Measurements from ENCODE around the gene CEP128. TPM values are rescaled to one million over a fixed set of nuclear protein-coding genes. Genes with fewer than 3 reads are reported as not detected.

The CEP128 gene
- total RNA-seq, 1 experiment from 2014 or later, result 12.0 TPM

DNA sequence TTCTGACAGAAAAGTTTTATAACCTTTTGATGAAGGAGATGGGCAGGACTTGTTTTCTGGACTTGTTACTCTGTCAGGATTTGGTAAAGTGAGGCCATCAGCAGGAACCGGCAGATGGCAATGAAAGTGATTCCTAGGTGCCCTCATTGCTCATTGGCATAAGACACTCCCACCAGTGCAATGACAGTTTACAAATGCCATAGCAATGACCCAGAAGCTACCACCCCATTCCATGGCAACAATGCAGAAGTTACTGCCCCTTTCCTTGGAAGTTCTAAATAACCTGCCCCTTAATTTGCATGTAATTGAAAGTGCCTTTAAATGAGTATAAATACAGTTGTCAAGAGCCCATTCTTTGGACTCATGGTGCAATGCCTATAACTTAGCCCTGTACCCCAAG, 222.6 kb downstream of the CEP128 start:
- no peak for ATAC-seq

DNA sequence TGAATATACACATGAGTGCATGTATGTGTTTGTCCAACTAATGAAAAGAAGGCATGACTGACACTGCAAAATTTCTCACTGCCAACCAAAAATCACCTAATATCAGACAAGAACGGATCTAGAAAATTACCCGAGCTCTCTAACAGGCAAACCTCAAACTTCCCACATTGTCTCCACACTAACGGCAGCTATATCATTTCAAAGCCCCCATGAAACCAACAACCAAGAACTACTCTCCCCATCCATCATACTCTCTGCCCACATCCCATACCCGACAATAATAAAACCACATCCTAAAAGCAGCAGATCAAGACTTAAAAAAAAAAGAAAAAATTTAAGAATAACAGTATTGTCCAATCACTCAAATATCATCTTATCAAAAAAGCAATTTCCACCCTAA, 227.1 kb downstream of the CEP128 start:
- no peaks in the 10 kb centered on the region for H3K9me3 Mint-ChIP-seq
- no peaks in the 10 kb centered on the region for H3K36me3 Mint-ChIP-seq
- H3K27ac Mint-ChIP-seq, result no peak overlapping the region
- ATAC-seq, result no peak
- H3K4me1 Mint-ChIP-seq, result no peaks in the 10 kb centered on the region
- no peak overlapping the region for H3K4me3 Mint-ChIP-seq
- no peaks in the 10 kb centered on the region for H3K27me3 Mint-ChIP-seq (ENCODE audit: low read depth)
- CTCF ChIA-PET, result interaction anchor here (1.0 kb wide), 1 partner anchor 52 kb away, joined by 3 read pairs; no protein-coding TSS in a partner anchor
- POLR2A ChIA-PET, result no interaction called here
- DNase-seq (ENCODE audit: low spot score), result no peak
- TF ChIP-seq ZNF423 (CRISPR knock-in tag; IDR thresholded peaks at IDR 0.05) (no peak), ESRRA (CRISPR knock-in tag; IDR thresholded peaks at IDR 0.05; ENCODE audit: borderline replicate concordance) (no peak), NFATC4 (CRISPR knock-in tag; IDR thresholded peaks at IDR 0.05) (no peak), SOX15 (CRISPR knock-in tag; IDR thresholded peaks at IDR 0.05) (no peak), NR1H2 (CRISPR knock-in tag; IDR thresholded peaks at IDR 0.05) (no peak), CBFB (CRISPR knock-in tag; IDR thresholded peaks at IDR 0.05; ENCODE audit: low read depth) (no peak), ZNF219 (CRISPR knock-in tag; IDR thresholded peaks at IDR 0.05; ENCODE audit: borderline replicate concordance) (no peak), CREB1 (CRISPR knock-in tag; IDR thresholded peaks at IDR 0.05) (no peak)
- TF ChIP-seq, protein P1, sequence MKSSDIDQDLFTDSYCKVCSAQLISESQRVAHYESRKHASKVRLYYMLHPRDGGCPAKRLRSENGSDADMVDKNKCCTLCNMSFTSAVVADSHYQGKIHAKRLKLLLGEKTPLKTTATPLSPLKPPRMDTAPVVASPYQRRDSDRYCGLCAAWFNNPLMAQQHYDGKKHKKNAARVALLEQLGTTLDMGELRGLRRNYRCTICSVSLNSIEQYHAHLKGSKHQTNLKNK (CRISPR knock-in tag; IDR thresholded peaks at IDR 0.05), result no peak
- TF ChIP-seq, protein P2, sequence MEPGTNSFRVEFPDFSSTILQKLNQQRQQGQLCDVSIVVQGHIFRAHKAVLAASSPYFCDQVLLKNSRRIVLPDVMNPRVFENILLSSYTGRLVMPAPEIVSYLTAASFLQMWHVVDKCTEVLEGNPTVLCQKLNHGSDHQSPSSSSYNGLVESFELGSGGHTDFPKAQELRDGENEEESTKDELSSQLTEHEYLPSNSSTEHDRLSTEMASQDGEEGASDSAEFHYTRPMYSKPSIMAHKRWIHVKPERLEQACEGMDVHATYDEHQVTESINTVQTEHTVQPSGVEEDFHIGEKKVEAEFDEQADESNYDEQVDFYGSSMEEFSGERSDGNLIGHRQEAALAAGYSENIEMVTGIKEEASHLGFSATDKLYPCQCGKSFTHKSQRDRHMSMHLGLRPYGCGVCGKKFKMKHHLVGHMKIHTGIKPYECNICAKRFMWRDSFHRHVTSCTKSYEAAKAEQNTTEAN (CRISPR knock-in tag; IDR thresholded peaks at IDR 0.05), result no peak
- TF ChIP-seq, protein P3, sequence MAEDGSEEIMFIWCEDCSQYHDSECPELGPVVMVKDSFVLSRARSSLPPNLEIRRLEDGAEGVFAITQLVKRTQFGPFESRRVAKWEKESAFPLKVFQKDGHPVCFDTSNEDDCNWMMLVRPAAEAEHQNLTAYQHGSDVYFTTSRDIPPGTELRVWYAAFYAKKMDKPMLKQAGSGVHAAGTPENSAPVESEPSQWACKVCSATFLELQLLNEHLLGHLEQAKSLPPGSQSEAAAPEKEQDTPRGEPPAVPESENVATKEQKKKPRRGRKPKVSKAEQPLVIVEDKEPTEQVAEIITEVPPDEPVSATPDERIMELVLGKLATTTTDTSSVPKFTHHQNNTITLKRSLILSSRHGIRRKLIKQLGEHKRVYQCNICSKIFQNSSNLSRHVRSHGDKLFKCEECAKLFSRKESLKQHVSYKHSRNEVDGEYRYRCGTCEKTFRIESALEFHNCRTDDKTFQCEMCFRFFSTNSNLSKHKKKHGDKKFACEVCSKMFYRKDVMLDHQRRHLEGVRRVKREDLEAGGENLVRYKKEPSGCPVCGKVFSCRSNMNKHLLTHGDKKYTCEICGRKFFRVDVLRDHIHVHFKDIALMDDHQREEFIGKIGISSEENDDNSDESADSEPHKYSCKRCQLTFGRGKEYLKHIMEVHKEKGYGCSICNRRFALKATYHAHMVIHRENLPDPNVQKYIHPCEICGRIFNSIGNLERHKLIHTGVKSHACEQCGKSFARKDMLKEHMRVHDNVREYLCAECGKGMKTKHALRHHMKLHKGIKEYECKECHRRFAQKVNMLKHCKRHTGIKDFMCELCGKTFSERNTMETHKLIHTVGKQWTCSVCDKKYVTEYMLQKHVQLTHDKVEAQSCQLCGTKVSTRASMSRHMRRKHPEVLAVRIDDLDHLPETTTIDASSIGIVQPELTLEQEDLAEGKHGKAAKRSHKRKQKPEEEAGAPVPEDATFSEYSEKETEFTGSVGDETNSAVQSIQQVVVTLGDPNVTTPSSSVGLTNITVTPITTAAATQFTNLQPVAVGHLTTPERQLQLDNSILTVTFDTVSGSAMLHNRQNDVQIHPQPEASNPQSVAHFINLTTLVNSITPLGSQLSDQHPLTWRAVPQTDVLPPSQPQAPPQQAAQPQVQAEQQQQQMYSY (CRISPR knock-in tag; IDR thresholded peaks at IDR 0.05), result no peak

More for the DNA sequence above, 222.6 kb downstream of the CEP128 start:
- DNase-seq (ENCODE audit: low spot score), result no peak
- H3K4me1 Mint-ChIP-seq, result no peaks in the 10 kb centered on the region
- ChIA-PET POLR2A (no interaction called here), CTCF (no interaction called here)
- H3K9me3 Mint-ChIP-seq, result 0 out of 2 replicates have a peak, but pooled peaks cover 3% of the 10 kb centered on the region
- no peak overlapping the region for H3K4me3 Mint-ChIP-seq
- no peaks in the 10 kb centered on the region for H3K27me3 Mint-ChIP-seq (ENCODE audit: low read depth)
- H3K27ac Mint-ChIP-seq, result no peak overlapping the region
- TF ChIP-seq ZNF317 (CRISPR knock-in tag; IDR thresholded peaks at IDR 0.05; ENCODE audit: borderline replicate concordance, low read depth), result no peak
- TF ChIP-seq ESRRA (CRISPR knock-in tag; IDR thresholded peaks at IDR 0.05; ENCODE audit: borderline replicate concordance), result no peak
- TF ChIP-seq, protein P4, sequence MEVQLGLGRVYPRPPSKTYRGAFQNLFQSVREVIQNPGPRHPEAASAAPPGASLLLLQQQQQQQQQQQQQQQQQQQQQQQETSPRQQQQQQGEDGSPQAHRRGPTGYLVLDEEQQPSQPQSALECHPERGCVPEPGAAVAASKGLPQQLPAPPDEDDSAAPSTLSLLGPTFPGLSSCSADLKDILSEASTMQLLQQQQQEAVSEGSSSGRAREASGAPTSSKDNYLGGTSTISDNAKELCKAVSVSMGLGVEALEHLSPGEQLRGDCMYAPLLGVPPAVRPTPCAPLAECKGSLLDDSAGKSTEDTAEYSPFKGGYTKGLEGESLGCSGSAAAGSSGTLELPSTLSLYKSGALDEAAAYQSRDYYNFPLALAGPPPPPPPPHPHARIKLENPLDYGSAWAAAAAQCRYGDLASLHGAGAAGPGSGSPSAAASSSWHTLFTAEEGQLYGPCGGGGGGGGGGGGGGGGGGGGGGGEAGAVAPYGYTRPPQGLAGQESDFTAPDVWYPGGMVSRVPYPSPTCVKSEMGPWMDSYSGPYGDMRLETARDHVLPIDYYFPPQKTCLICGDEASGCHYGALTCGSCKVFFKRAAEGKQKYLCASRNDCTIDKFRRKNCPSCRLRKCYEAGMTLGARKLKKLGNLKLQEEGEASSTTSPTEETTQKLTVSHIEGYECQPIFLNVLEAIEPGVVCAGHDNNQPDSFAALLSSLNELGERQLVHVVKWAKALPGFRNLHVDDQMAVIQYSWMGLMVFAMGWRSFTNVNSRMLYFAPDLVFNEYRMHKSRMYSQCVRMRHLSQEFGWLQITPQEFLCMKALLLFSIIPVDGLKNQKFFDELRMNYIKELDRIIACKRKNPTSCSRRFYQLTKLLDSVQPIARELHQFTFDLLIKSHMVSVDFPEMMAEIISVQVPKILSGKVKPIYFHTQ (CRISPR knock-in tag; IDR thresholded peaks at IDR 0.05), result no peak
- H3K36me3 Mint-ChIP-seq, result no peaks in the 10 kb centered on the region

DNA sequence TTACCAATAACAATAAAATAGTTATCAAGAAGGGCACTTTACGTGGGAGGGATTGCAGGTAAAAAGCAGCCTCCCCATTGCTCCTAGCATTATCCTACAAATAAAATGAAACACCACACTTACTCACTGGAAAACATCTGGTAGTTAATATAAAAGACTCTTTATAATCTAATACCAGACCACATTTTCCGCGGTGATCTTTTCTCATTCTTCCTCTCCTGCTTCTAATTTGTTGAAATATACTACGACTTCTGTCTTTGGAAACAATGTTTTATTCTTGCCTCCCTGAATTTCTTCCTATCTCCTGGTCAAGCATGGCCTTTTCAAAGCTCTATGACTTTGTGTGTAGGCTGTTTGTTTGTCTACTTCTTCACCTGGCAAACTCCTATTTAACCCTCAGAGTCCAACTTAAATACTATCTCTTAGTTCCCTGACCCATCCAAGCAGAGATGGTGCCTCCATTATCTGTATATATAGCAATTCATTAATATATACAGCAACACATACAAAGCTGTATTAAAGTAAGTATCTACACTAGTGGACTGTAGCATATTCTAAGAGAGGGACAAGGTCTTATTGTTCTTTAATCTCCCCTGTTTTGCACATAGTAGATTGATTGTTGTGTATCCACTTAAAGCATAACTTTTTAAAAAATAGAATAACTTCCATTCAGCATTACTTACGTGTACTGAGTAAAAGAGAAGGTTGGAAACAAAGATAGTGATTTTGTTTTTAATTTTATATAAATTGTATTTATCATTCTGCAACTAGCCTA, 228.3 kb downstream of the CEP128 start:
- DNase-seq (ENCODE audit: low spot score), result no peak
- ChIA-PET POLR2A (no interaction called here), CTCF (no interaction called here)
- H3K36me3 Mint-ChIP-seq, result no peaks in the 10 kb centered on the region
- no peaks in the 10 kb centered on the region for H3K4me1 Mint-ChIP-seq
- H3K9me3 Mint-ChIP-seq, result no peaks in the 10 kb centered on the region
- H3K27me3 Mint-ChIP-seq (ENCODE audit: low read depth), result no peaks in the 10 kb centered on the region
- H3K4me3 Mint-ChIP-seq, result no peak overlapping the region
- ATAC-seq, result no peak
- H3K27ac Mint-ChIP-seq, result no peak overlapping the region
- TF ChIP-seq, protein P5, sequence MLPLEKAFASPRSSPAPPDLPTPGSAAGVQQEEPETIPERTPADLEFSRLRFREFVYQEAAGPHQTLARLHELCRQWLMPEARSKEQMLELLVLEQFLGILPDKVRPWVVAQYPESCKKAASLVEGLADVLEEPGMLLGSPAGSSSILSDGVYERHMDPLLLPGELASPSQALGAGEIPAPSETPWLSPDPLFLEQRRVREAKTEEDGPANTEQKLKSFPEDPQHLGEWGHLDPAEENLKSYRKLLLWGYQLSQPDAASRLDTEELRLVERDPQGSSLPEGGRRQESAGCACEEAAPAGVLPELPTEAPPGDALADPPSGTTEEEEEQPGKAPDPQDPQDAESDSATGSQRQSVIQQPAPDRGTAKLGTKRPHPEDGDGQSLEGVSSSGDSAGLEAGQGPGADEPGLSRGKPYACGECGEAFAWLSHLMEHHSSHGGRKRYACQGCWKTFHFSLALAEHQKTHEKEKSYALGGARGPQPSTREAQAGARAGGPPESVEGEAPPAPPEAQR (CRISPR knock-in tag; IDR thresholded peaks at IDR 0.05), result no peak
- TF ChIP-seq FOXK1 (CRISPR knock-in tag; IDR thresholded peaks at IDR 0.05) (no peak), MXD4 (CRISPR knock-in tag; IDR thresholded peaks at IDR 0.05; ENCODE audit: borderline replicate concordance) (no peak), SP1 (CRISPR knock-in tag; conservative IDR thresholded peaks at IDR 0.05) (no peak), GTF2I (CRISPR knock-in tag; conservative IDR thresholded peaks at IDR 0.05) (no peak), ZNF671 (CRISPR knock-in tag; IDR thresholded peaks at IDR 0.05) (no peak), NFE2L1 (CRISPR knock-in tag; IDR thresholded peaks at IDR 0.05) (no peak)
- TF ChIP-seq, protein P6, sequence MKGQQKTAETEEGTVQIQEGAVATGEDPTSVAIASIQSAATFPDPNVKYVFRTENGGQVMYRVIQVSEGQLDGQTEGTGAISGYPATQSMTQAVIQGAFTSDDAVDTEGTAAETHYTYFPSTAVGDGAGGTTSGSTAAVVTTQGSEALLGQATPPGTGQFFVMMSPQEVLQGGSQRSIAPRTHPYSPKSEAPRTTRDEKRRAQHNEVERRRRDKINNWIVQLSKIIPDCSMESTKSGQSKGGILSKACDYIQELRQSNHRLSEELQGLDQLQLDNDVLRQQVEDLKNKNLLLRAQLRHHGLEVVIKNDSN (CRISPR knock-in tag; IDR thresholded peaks at IDR 0.05), result no peak

Data from WTC11 (cell line).